ENCODE data around the gene MICB.
"Not testable (repeated sequence)": the region's sequence is repeated elsewhere in the genome, so short reads cannot be mapped to it uniquely, and the experiment has no call there.

The MICB gene

GRCh38 chr6:31497531-31498476 lies at the start of gene MICB:
TSS of gene MICB (plus strand) at chr6:31498145. CDS start at chr6:31498194, 49 bp downstream.
- DNase-seq, result peak; percentile 90

- DNase-seq, result no peak
Observed at GRCh38 chr6:31450751-31451150, 47.2 kb upstream of the MICB start.

DNA sequence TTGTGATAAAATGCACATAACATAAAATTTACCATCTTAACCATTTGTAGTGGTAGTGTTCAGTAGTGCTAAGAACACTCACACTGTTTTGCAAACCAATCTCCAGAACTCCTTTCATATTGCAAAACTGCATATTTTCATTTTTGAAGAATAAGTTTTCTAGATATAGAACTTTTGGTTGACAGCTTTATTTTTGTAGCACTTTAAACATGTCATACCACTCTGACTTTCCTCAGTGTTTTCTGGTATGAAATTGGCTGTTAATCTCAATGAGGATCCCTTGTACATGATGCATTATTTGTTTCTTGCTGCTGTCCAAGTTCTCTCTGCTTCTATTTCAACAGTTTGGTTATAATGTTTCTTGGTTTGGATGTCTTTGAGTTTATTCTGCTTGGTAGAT lies 45.1 kb upstream of the MICB start:
- DNase-seq, result no peak

GRCh38 chr6:31453259-31453658 lies 44.7 kb upstream of the MICB start:
- DNase-seq, result no peak

- DNase-seq, result not testable (repeated sequence)
Observed at GRCh38 chr6:31459864-31460263, 38.1 kb upstream of the MICB start.

- no peak for DNase-seq
Observed at GRCh38 chr6:31460361-31461025, 37.5 kb upstream of the MICB start.

DNA sequence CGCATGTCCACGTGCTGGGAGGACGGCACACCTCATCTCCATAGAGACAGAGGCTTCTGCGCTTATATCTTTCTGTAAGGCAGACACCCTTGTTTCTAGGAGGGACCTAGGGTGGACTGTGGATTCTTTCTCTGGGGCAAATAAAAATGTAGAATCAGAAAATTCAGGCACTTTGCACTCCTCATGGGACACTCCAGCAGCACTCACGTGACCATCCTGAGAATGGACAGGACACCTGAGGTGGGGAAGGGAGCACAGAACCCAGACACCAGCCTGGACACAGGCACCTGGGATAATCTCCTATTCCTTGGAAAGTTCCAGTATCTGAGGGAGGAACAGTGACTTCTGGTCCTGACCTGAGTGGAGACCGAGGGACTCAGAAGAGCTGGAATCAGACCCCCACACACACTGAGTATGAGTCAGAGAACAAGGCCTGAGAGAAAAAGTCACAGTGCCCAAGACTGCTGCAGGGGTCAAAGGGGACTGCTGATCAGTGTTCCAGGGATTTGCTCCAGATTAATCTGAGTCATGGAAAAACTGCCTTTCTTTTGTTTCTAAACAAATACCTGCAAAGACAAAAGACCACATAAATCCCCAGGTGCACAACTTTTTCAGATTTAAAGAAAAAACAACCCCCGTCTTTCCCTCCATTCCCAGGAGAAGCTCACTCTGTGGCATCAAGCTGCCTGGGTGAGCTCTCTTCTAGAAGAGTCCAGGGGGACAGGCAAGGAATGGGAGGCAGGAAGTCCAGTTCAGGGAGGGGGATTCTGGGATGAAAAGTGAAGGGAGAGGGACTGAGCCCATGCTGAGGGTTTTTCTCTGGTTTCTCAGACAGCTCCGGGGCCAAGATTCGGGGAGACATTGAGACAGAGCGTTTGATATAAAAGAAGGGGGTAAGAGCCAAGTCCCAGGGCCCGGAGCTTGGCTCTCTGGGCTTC lies 35.6 kb upstream of the MICB start:
- no peak for DNase-seq

DNA sequence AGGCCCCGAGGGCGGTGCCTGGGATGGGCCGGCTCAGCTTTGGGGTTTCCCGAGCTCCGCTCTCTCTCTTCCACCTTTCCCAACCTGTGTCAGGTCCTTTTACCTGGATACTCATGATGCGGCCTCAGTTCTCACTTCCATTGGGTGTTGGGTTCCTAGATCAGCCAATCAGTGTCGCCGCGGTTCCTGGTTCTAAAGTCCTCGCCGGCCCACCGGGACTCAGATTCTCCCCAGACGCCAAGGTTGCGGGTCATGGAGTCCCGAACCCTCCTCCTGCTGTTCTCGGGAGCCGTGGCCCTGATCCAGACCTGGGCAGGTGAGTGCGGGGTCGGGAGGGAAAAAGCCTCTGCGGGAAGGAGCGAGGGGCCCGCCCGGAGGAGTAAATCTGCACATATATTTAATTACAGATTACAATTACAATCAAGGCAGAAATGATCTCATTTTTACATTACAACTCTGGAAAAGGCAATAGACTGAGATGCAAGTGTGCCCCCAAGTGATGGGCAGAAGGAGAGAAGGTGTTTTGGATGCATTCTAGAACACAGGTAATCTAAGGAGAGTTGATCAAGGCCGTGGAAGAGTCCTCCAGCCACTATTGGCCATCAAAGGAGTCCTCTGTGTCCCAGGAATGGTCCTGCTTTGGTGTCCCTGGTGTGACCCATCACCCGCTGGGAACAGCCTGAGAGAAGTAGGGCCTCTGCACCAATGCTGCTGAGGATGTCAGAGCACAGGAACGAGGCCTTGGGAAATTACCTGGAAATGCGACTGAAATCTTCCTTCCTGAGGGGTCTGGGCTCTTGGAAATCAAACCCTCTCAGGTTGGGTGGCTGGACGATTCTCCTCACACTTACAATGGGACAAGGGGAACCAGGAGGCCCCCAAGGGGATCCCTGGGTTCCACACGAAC lies 34.7 kb upstream of the MICB start:
- DNase-seq, result peak; percentile 96

DNA sequence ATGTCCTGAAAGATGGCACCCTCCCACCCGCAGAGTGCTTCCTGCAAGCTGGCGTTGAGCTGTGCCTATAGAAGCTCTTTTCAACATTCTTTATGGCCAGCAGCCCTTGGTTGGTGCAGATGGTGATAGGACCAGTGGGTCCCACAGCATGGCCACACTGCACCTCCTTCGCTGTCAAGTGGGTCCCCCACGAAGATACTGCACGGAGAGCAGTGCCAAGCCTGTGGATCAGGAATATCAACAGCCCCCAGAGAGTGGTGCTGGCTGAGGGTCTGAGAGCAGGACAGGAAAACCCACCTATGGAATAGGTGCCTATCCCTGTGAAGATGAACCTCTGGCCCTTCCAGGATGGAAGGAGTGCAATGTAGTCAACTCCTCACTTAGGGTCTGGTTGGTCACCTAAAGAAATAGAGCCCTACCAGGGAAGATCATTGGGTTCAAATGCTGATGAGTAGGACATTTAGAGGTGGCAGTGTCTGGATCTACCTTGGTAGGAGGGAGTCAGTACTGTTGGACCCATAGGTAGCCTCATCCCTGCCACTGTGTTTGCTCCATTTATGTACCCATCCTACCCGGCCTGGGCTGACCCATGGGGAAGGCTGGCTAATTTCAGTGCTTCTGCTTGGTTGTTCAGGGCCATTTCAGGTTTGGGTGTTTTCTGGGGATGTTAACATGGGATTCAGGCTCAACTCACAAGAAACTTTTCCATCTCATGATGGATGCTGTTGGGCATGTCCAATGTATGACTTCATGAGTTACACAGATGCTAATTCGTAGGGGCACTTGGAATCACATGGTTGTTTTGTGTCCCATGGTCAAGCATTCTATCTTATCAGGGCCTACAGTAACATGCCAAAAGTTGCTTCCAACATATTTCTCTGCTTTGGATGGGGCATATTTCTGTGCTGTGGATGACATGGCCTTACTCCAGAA lies 33.4 kb upstream of the MICB start:
- DNase-seq, result no peak

DNA sequence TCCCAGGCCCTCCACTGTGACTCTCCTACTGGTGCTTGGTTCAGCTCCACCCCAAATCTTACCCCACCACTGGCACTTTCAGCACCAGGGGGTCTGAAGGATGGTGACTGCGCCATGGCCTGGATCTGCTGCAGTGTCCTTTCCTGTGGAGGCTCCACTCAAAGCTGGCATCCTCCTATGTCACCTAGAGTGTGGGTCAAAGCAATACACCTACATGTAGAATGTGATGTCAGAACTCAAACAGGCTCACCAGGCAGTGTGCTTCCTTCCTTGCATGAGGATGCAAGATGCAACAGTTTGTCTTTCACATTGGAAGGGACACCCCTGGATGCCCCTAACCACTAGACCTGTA lies 32.8 kb upstream of the MICB start:
- DNase-seq, result no peak

GRCh38 chr6:31465718-31466117 lies 32.2 kb upstream of the MICB start:
- DNase-seq, result no peak

- no peak for DNase-seq
Observed at GRCh38 chr6:31466466-31466865, 31.5 kb upstream of the MICB start.

GRCh38 chr6:31467151-31467550 lies 30.8 kb upstream of the MICB start:
- no peak for DNase-seq

GRCh38 chr6:31468311-31468710 lies 29.6 kb upstream of the MICB start:
- no peak for DNase-seq

DNA sequence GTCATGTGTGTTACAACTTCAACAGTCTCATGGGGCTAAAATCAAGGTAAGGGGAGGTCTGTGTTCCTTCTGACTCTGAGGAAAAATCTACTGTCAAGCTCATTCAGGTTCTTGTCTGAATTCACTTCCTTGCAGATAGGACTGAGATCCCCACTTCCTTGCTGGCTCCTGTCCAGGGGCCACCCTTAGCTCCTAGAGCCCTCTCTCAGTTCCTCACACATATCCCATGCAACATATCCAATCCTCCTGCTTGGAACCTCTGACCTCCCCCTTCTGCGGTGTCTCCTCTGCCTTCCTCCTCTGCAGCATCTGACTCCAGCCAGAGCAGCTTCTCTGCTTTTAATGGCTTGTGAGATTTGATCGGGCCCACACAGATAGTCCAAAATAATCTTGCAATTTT lies 27.1 kb upstream of the MICB start:
- no peak for DNase-seq

GRCh38 chr6:31471711-31472110 lies 26.2 kb upstream of the MICB start:
- no peak for DNase-seq

GRCh38 chr6:31472259-31472658 lies 25.7 kb upstream of the MICB start:
- DNase-seq, result no peak

GRCh38 chr6:31473244-31473643 lies 24.7 kb upstream of the MICB start:
- no peak for DNase-seq

- peak; percentile 48 for DNase-seq
Observed at GRCh38 chr6:31473780-31474761, 23.9 kb upstream of the MICB start.

DNA sequence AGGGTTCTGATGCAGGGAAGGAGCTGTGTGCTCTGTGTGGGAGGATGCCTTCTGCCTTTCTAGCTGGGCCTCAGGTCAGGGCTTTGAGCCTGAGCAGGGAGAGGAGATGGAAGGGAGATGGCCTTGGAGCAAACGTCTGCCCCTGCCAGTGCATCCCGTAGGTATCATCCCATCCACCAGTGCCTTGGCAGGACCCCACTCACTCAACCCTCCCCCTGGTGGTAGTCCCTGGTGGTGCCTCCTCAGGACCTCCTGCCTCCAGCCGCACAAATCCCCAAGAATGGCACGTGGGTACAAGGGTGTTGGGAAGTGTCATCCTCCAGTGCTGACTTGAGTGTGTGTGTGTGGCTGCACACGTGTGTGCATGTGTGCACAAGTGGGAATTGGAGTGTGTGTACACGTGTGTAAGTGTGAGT lies 23.1 kb upstream of the MICB start:
- DNase-seq, result no peak

All from activated CD8-positive, alpha-beta memory T cell treated with anti-CD3 and anti-CD28 coated beads for 24 hours (primary cell).